ENCODE measurements around the gene LTBP4.

LTBP4 gene

DNA sequence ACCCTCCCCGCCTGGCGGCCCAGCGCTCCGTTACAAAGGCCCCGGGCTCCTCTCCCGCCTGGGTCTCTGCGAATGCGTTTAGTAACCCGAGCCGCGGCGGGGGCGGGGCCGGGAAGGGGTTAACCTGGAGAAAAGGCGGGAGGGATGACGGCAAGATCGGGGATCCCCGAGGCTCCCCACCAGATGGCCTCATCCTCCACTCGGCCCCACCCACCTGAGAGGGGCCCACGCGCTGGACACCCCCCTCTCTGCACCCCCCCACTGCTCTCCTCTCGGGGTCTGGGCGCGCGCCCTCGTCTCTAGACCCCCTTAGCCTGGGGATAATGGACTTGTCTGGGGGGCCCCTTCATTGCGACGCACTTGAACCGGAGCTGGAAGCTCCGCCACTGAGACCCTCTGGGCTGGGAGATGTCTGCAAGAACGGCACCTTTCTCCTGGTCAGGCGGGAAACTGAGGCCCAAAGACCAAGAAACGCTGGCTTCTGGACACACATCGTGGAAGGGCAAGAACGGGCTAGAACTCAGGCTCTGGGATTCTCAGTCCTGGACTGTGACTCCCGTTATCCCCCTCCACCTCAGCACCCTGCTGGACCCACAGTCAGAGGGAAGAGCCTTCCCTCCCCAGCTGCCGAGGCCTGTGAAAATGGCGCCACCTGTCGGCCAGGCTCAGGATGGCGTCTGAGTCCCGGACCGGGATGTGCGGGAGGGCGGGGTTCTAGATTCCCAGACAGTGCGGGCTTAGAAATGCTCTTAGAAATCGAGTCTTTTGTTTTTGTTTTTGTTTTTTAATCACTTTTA, 2.9 kb upstream of the LTBP4 start:
- Histone ChIP-seq H3K4me3 (ENCODE audit: low read depth, low read length) (peak overlapping the region; percentile 87), H3K27me3 (ENCODE audit: insufficient read depth, low read depth, severe bottlenecking) (no peaks in the 10 kb centered on the region), H3K9me3 (ENCODE audit: severe bottlenecking) (no peaks in the 10 kb centered on the region)

GRCh38 chr19:40598918-40599307, 2.3 kb upstream of the LTBP4 start:
- DNase-seq: no peak
- no peaks in the 10 kb centered on the region for H3K9me3 ChIP-seq (ENCODE audit: severe bottlenecking)
- TF ChIP-seq, protein P1, sequence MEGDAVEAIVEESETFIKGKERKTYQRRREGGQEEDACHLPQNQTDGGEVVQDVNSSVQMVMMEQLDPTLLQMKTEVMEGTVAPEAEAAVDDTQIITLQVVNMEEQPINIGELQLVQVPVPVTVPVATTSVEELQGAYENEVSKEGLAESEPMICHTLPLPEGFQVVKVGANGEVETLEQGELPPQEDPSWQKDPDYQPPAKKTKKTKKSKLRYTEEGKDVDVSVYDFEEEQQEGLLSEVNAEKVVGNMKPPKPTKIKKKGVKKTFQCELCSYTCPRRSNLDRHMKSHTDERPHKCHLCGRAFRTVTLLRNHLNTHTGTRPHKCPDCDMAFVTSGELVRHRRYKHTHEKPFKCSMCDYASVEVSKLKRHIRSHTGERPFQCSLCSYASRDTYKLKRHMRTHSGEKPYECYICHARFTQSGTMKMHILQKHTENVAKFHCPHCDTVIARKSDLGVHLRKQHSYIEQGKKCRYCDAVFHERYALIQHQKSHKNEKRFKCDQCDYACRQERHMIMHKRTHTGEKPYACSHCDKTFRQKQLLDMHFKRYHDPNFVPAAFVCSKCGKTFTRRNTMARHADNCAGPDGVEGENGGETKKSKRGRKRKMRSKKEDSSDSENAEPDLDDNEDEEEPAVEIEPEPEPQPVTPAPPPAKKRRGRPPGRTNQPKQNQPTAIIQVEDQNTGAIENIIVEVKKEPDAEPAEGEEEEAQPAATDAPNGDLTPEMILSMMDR (IDR thresholded peaks at IDR 0.05; ENCODE audit: low read depth, low read length): no peak
- no peak overlapping the region for H3K27ac ChIP-seq
- H3K4me3 ChIP-seq (ENCODE audit: low read depth, low read length): no peak overlapping the region
- H3K36me3 ChIP-seq: peaks cover 17% of the 10 kb centered on the region
- no peaks in the 10 kb centered on the region for H3K27me3 ChIP-seq (ENCODE audit: insufficient read depth, low read depth, severe bottlenecking)

More for the DNA sequence above, 2.9 kb upstream of the LTBP4 start:
- peak overlapping the region; percentile 83 for H3K27ac ChIP-seq
- peak; percentile 93 for DNase-seq
- peaks cover 17% of the 10 kb centered on the region for H3K36me3 ChIP-seq
- TF ChIP-seq, protein P1 (IDR thresholded peaks at IDR 0.05; ENCODE audit: low read depth, low read length): peak; percentile 76

- no peak for DNase-seq
- no peak overlapping the region for H3K4me3 ChIP-seq (ENCODE audit: low read depth, low read length)
- H3K36me3 ChIP-seq: peaks cover 17% of the 10 kb centered on the region
- H3K27ac ChIP-seq: no peak overlapping the region
- H3K27me3 ChIP-seq (ENCODE audit: insufficient read depth, low read depth, severe bottlenecking): no peaks in the 10 kb centered on the region
- TF ChIP-seq, protein P1 (IDR thresholded peaks at IDR 0.05; ENCODE audit: low read depth, low read length): no peak
- H3K9me3 ChIP-seq (ENCODE audit: severe bottlenecking): no peaks in the 10 kb centered on the region
These were observed 1.8 kb upstream of the LTBP4 start for GRCh38 chr19:40599331-40599901.

- Histone ChIP-seq H3K36me3 (peaks cover 17% of the 10 kb centered on the region), H3K27me3 (ENCODE audit: insufficient read depth, low read depth, severe bottlenecking) (no peaks in the 10 kb centered on the region), H3K9me3 (ENCODE audit: severe bottlenecking) (no peaks in the 10 kb centered on the region), H3K4me3 (ENCODE audit: low read depth, low read length) (no peak overlapping the region), H3K27ac (no peak overlapping the region)
- DNase-seq: no peak
- TF ChIP-seq, protein P1 (IDR thresholded peaks at IDR 0.05; ENCODE audit: low read depth, low read length): no peak
These were observed 1.1 kb upstream of the LTBP4 start for GRCh38 chr19:40599902-40600569.

DNA sequence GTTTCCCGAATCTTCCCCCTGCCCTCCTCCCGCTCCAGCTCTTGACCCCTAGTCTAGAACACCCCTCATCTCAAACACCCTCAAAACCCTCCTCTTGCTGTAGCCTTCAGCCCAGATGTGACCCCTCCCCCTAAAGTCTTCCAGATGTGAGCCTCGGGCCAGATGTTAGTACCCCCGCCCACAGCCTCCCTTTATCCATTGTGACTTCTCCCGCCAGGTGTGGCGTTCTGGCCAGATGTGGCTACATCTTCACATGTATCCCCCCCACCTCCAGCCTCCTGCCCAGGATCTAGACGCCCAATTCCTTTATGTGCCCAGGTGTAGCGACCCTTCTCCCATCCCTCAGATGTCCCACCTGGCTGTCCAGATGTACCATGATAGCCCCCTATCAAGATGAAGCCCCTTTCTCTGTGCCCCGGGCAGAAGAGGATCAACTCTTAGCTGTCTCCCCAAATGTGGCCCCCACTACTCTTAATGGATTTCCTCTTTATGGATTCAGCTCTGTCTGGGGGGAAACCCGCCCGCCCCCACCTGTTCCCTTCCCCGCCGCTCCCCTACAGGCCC, 517 bp upstream of the LTBP4 start:
- no peaks in the 10 kb centered on the region for H3K9me3 ChIP-seq (ENCODE audit: severe bottlenecking)
- H3K4me3 ChIP-seq (ENCODE audit: low read depth, low read length): no peak overlapping the region

More for the DNA sequence above, 517 bp upstream of the LTBP4 start:
- H3K27me3 ChIP-seq (ENCODE audit: insufficient read depth, low read depth, severe bottlenecking): no peaks in the 10 kb centered on the region
- DNase-seq: no peak
- peaks cover 22% of the 10 kb centered on the region for H3K36me3 ChIP-seq
- H3K27ac ChIP-seq: no peak overlapping the region
- TF ChIP-seq, protein P1 (IDR thresholded peaks at IDR 0.05; ENCODE audit: low read depth, low read length): no peak

Data from WERI-Rb-1 (cell line).